ENCODE results near the gene EXOC6B.
"Not testable (repeated sequence)": the region's sequence is repeated elsewhere in the genome, so short reads cannot be mapped to it uniquely, and the experiment has no call there.

The EXOC6B gene

GRCh38 chr2:72668647-72669046, 157.2 kb downstream of the EXOC6B start:
- TF ChIP-seq EZH2 (IDR thresholded peaks at IDR 0.05; ENCODE audit: borderline replicate concordance, low read depth, low read length, severe bottlenecking) (no peak), CTCF (IDR thresholded peaks at IDR 0.05; ENCODE audit: borderline replicate concordance, extremely low read depth, low read length, poor library complexity, severe bottlenecking) (no peak)
- no peaks in the 10 kb centered on the region for H3K79me2 ChIP-seq (ENCODE audit: insufficient read depth, low read length)
- no peaks in the 10 kb centered on the region for H4K20me1 ChIP-seq (ENCODE audit: insufficient read depth, low read length)
- no peaks in the 10 kb centered on the region for H3K36me3 ChIP-seq (ENCODE audit: insufficient read depth, low read length)
- no peak for ATAC-seq (ENCODE audit: insufficient read depth, low read depth)
- H2AFZ ChIP-seq (ENCODE audit: low read depth, low read length), result no peak overlapping the region
- peaks cover 2% of the 10 kb centered on the region for H3K9me3 ChIP-seq (ENCODE audit: insufficient read depth, low read length, severe bottlenecking)
- H3K27ac ChIP-seq (ENCODE audit: low read length), result no peak overlapping the region
- H3K4me1 ChIP-seq (ENCODE audit: insufficient read depth, low read length), result no peaks in the 10 kb centered on the region
- H3K4me3 ChIP-seq (ENCODE audit: low read depth in 1 of 2, low read length in 2 of 2), result no peak overlapping the region
- no peak for DNase-seq
- H3K9ac ChIP-seq (ENCODE audit: low read depth, low read length), result no peak overlapping the region
- H3K4me2 ChIP-seq (ENCODE audit: insufficient read depth, low read length), result no peak overlapping the region
- H3K27me3 ChIP-seq (ENCODE audit: insufficient read depth, low read length, poor library complexity), result no peaks in the 10 kb centered on the region

- no peaks in the 10 kb centered on the region for H3K27me3 ChIP-seq (ENCODE audit: insufficient read depth, low read length, poor library complexity)
- H3K9ac ChIP-seq (ENCODE audit: low read depth, low read length), result no peak overlapping the region
- H3K27ac ChIP-seq (ENCODE audit: low read length), result no peak overlapping the region
- H3K4me3 ChIP-seq (ENCODE audit: low read depth in 1 of 2, low read length in 2 of 2), result no peak overlapping the region
- H3K9me3 ChIP-seq (ENCODE audit: insufficient read depth, low read length, severe bottlenecking), result peaks cover 2% of the 10 kb centered on the region
- H4K20me1 ChIP-seq (ENCODE audit: insufficient read depth, low read length), result no peaks in the 10 kb centered on the region
- no peaks in the 10 kb centered on the region for H3K36me3 ChIP-seq (ENCODE audit: insufficient read depth, low read length)
- no peak overlapping the region for H3K4me2 ChIP-seq (ENCODE audit: insufficient read depth, low read length)
- ATAC-seq (ENCODE audit: insufficient read depth, low read depth) (no peak), DNase-seq (no peak)
- H3K79me2 ChIP-seq (ENCODE audit: insufficient read depth, low read length), result no peaks in the 10 kb centered on the region
- H3K4me1 ChIP-seq (ENCODE audit: insufficient read depth, low read length), result no peaks in the 10 kb centered on the region
- TF ChIP-seq EZH2 (IDR thresholded peaks at IDR 0.05; ENCODE audit: borderline replicate concordance, low read depth, low read length, severe bottlenecking) (no peak), CTCF (IDR thresholded peaks at IDR 0.05; ENCODE audit: borderline replicate concordance, extremely low read depth, low read length, poor library complexity, severe bottlenecking) (no peak)
- H2AFZ ChIP-seq (ENCODE audit: low read depth, low read length), result no peak overlapping the region
Observed at GRCh38 chr2:72665448-72665847, 160.4 kb downstream of the EXOC6B start.

GRCh38 chr2:72661985-72662384, 163.8 kb downstream of the EXOC6B start:
- ATAC-seq (ENCODE audit: insufficient read depth, low read depth) (no peak), DNase-seq (no peak)
- no peak overlapping the region for H3K4me2 ChIP-seq (ENCODE audit: insufficient read depth, low read length)
- H3K9me3 ChIP-seq (ENCODE audit: insufficient read depth, low read length, severe bottlenecking), result peaks cover 2% of the 10 kb centered on the region
- H3K27ac ChIP-seq (ENCODE audit: low read length), result no peak overlapping the region
- no peak overlapping the region for H3K9ac ChIP-seq (ENCODE audit: low read depth, low read length)
- no peak overlapping the region for H3K4me3 ChIP-seq (ENCODE audit: low read depth in 1 of 2, low read length in 2 of 2)
- no peaks in the 10 kb centered on the region for H4K20me1 ChIP-seq (ENCODE audit: insufficient read depth, low read length)
- H3K79me2 ChIP-seq (ENCODE audit: insufficient read depth, low read length), result no peaks in the 10 kb centered on the region
- no peaks in the 10 kb centered on the region for H3K4me1 ChIP-seq (ENCODE audit: insufficient read depth, low read length)
- no peaks in the 10 kb centered on the region for H3K36me3 ChIP-seq (ENCODE audit: insufficient read depth, low read length)
- H3K27me3 ChIP-seq (ENCODE audit: insufficient read depth, low read length, poor library complexity), result no peaks in the 10 kb centered on the region
- TF ChIP-seq EZH2 (IDR thresholded peaks at IDR 0.05; ENCODE audit: borderline replicate concordance, low read depth, low read length, severe bottlenecking), result no peak
- no peak for TF ChIP-seq CTCF (IDR thresholded peaks at IDR 0.05; ENCODE audit: borderline replicate concordance, extremely low read depth, low read length, poor library complexity, severe bottlenecking)
- H2AFZ ChIP-seq (ENCODE audit: low read depth, low read length), result no peak overlapping the region

GRCh38 chr2:72649810-72650209, 176.0 kb downstream of the EXOC6B start:
- H4K20me1 ChIP-seq (ENCODE audit: insufficient read depth, low read length), result no peaks in the 10 kb centered on the region
- H3K27me3 ChIP-seq (ENCODE audit: insufficient read depth, low read length, poor library complexity), result no peaks in the 10 kb centered on the region
- no peaks in the 10 kb centered on the region for H3K9me3 ChIP-seq (ENCODE audit: insufficient read depth, low read length, severe bottlenecking)
- DNase-seq, result no peak
- no peaks in the 10 kb centered on the region for H3K4me1 ChIP-seq (ENCODE audit: insufficient read depth, low read length)
- H3K4me3 ChIP-seq (ENCODE audit: low read depth in 1 of 2, low read length in 2 of 2), result no peak overlapping the region
- no peak overlapping the region for H3K9ac ChIP-seq (ENCODE audit: low read depth, low read length)
- no peak overlapping the region for H3K27ac ChIP-seq (ENCODE audit: low read length)
- H2AFZ ChIP-seq (ENCODE audit: low read depth, low read length), result no peak overlapping the region
- H3K79me2 ChIP-seq (ENCODE audit: insufficient read depth, low read length), result no peaks in the 10 kb centered on the region
- no peak overlapping the region for H3K4me2 ChIP-seq (ENCODE audit: insufficient read depth, low read length)
- H3K36me3 ChIP-seq (ENCODE audit: insufficient read depth, low read length), result no peaks in the 10 kb centered on the region
- no peak for ATAC-seq (ENCODE audit: insufficient read depth, low read depth)
- TF ChIP-seq EZH2 (IDR thresholded peaks at IDR 0.05; ENCODE audit: borderline replicate concordance, low read depth, low read length, severe bottlenecking) (no peak), CTCF (IDR thresholded peaks at IDR 0.05; ENCODE audit: borderline replicate concordance, extremely low read depth, low read length, poor library complexity, severe bottlenecking) (no peak)

GRCh38 chr2:72641221-72641620, 184.6 kb downstream of the EXOC6B start:
- H3K36me3 ChIP-seq (ENCODE audit: insufficient read depth, low read length); H3K4me1 ChIP-seq (ENCODE audit: insufficient read depth, low read length); H3K27ac ChIP-seq (ENCODE audit: low read length); H3K4me3 ChIP-seq (ENCODE audit: low read depth in 1 of 2, low read length in 2 of 2); DNase-seq; H2AFZ ChIP-seq (ENCODE audit: low read depth, low read length); H3K9ac ChIP-seq (ENCODE audit: low read depth, low read length); H3K9me3 ChIP-seq (ENCODE audit: insufficient read depth, low read length, severe bottlenecking); H3K4me2 ChIP-seq (ENCODE audit: insufficient read depth, low read length); H4K20me1 ChIP-seq (ENCODE audit: insufficient read depth, low read length); H3K27me3 ChIP-seq (ENCODE audit: insufficient read depth, low read length, poor library complexity); H3K79me2 ChIP-seq (ENCODE audit: insufficient read depth, low read length); ATAC-seq (ENCODE audit: insufficient read depth, low read depth): not testable (repeated sequence)
